HG02870 (cell line): ENCODE data around the gene SPPL2C.
"Not testable (repeated sequence)": the region's sequence is repeated elsewhere in the genome, so short reads cannot be mapped to it uniquely, and the experiment has no call there.

Experiments used
- ATAC-seq: cut with Tn5 transposase; IDR thresholded peaks from one replicate; pipeline ENCODE4 v1.9.1; 2021; ENCODE audit warnings: mild to moderate bottlenecking, moderate library complexity; ENCODE audit not compliant: unreplicated experiment

The SPPL2C gene

GRCh38 chr17:45848868-45849535, 4.3 kb downstream of the SPPL2C start:
- no peak for ATAC-seq

GRCh38 chr17:45849536-45849990, 4.9 kb downstream of the SPPL2C start:
- ATAC-seq = no peak

GRCh38 chr17:45850011-45850410, 5.3 kb downstream of the SPPL2C start:
- no peak for ATAC-seq

- no peak for ATAC-seq
Observed at GRCh38 chr17:45850468-45850867, 5.8 kb downstream of the SPPL2C start.

- ATAC-seq = no peak
Observed at GRCh38 chr17:45851022-45851421, 6.3 kb downstream of the SPPL2C start.

GRCh38 chr17:45851464-45851863, 6.8 kb downstream of the SPPL2C start:
- ATAC-seq = no peak

GRCh38 chr17:45851873-45852272, 7.2 kb downstream of the SPPL2C start:
- no peak for ATAC-seq

- ATAC-seq = no peak
Observed at GRCh38 chr17:45852535-45853297, 8.0 kb downstream of the SPPL2C start.

GRCh38 chr17:45854209-45854608, 9.5 kb downstream of the SPPL2C start:
- no peak for ATAC-seq

- no peak for ATAC-seq
Observed at GRCh38 chr17:45855691-45856336, 11.1 kb downstream of the SPPL2C start.

GRCh38 chr17:45857977-45858708, 13.5 kb downstream of the SPPL2C start:
- no peak for ATAC-seq

GRCh38 chr17:45861165-45861564, 16.5 kb downstream of the SPPL2C start:
- no peak for ATAC-seq

GRCh38 chr17:45862127-45862526, 17.4 kb downstream of the SPPL2C start:
- not testable (repeated sequence) for ATAC-seq

GRCh38 chr17:45863857-45864654, 19.4 kb downstream of the SPPL2C start:
- no peak for ATAC-seq

GRCh38 chr17:45867171-45867570, 22.5 kb downstream of the SPPL2C start:
- ATAC-seq = no peak

GRCh38 chr17:45867702-45868101, 23.0 kb downstream of the SPPL2C start:
- ATAC-seq = no peak

- no peak for ATAC-seq
Observed at GRCh38 chr17:45868276-45868675, 23.6 kb downstream of the SPPL2C start.

- no peak for ATAC-seq
Observed at GRCh38 chr17:45869676-45870341, 25.1 kb downstream of the SPPL2C start.

- ATAC-seq = no peak
Observed at GRCh38 chr17:45870342-45870974, 25.8 kb downstream of the SPPL2C start.
